K562 (cell line): Measurements from ENCODE around the gene NXF3. TPM values are rescaled to one million over a fixed set of nuclear protein-coding genes. Genes with fewer than 3 reads are reported as not detected.
A peak's percentile ranks its signal among the peaks of the same experiment; 100 is the strongest.

Source experiments
- BRF1 ChIP-seq: IDR thresholded peaks from 3 replicates; pipeline ENCODE4 v1.6.1; 2011; ENCODE audit warnings: borderline replicate concordance, mild to moderate bottlenecking; ENCODE audit not compliant: insufficient read length; ENCODE audit errors: extremely low read depth
- CREM ChIP-seq: IDR thresholded peaks from 2 replicates; pipeline ENCODE4 v1.6.1; 2014; ENCODE audit warnings: antibody characterized with exemption, low read depth
- DPF2 ChIP-seq: fragments of 450-650 bp; IDR thresholded peaks from 2 replicates; pipeline ENCODE4 v1.6.1; 2016
- ELF2 ChIP-seq: fragments of 250-450 bp; sonication (Bioruptor Pico); IDR thresholded peaks from 2 replicates; pipeline ENCODE4 v1.5.0; 2021; ENCODE audit warnings: mild to moderate bottlenecking
- ELF4 ChIP-seq: fragments of 450-650 bp; formaldehyde crosslinking; IDR thresholded peaks from 2 replicates; pipeline ENCODE4 v1.4.0; 2022; ENCODE audit warnings: missing genetic modification characterization
- MEF2D ChIP-seq: conservative IDR thresholded peaks from 2 replicates; pipeline ENCODE4 v1.6.1; 2016; ENCODE audit warnings: low read depth, missing genetic modification characterization, missing compliant biosample characterization
- PHB2 ChIP-seq: fragments of 450-650 bp; IDR thresholded peaks from 2 replicates; pipeline ENCODE4 v1.6.1; 2017; ENCODE audit warnings: low read depth
- POLR2A ChIP-seq: fragments of 450-650 bp; conservative IDR thresholded peaks from 2 replicates; pipeline ENCODE4 v1.6.1; 2016
- RBM22 ChIP-seq: fragments of 200-400 bp; formaldehyde crosslinking; IDR thresholded peaks from 2 replicates; pipeline ENCODE4 v1.6.1; 2018; ENCODE audit warnings: low read length, low read depth; ENCODE audit not compliant: poor library complexity, severe bottlenecking
- SLC30A9 ChIP-seq: fragments of 250-450 bp; sonication (Bioruptor Pico); IDR thresholded peaks from 2 replicates; pipeline ENCODE4 v1.8.0; 2022; ENCODE audit warnings: mild to moderate bottlenecking, moderate library complexity
- ZBTB8A ChIP-seq: fragments of 450-650 bp; IDR thresholded peaks from 2 replicates; pipeline ENCODE4 v1.6.1; 2018; ENCODE audit warnings: mild to moderate bottlenecking, moderate library complexity; ENCODE audit not compliant: partially characterized antibody
- ZNF668 ChIP-seq: fragments of 250-450 bp; sonication (Bioruptor Pico); IDR thresholded peaks from 2 replicates; pipeline ENCODE4 v1.8.0; 2022; ENCODE audit warnings: mild to moderate bottlenecking, inconsistent platforms
- polyA plus RNA-seq, 8 experiments: library from polyadenylated mRNA; depleted of rRNA in 4 of 8; stranded (reverse) in 5 of 8; unstranded in 3 of 8; fragments of >200 nt; fragmentation: Nextera tagmentation in 2 of 8; fragmentation: Illumina TruSeq in 1 of 8; extraction: Ambion mirVana in 2 of 8; extraction: Trizol in 1 of 8; gene quantifications; 2 replicates each; pipeline versions ENCODE4 v1.2.1 to v1.2.3, GENCODE V29; 2011 to 2014; ENCODE audit warnings: inconsistent platforms in 1 of 8, missing spikeins in 1 of 8
- total RNA-seq, 7 experiments: library from RNA; depleted of rRNA in 6 of 7; stranded (reverse); fragments of >200 nt in 6 of 7; fragmentation: Illumina TruSeq in 2 of 7; extraction: Trizol in 2 of 7; gene quantifications; 2 replicates each; pipeline versions ENCODE4 v1.2.1 to v1.2.3, GENCODE V29; 2011 to 2021; ENCODE audit warnings: low replicate concordance in 1 of 7
- TF ChIP-seq, protein P1 (sequence below): fragments of 450-650 bp; IDR thresholded peaks from 2 replicates; pipeline ENCODE4 v1.6.1; 2017; ENCODE audit warnings: antibody characterized with exemption
- TF ChIP-seq, protein P2 (sequence below): fragments of 450-650 bp; formaldehyde crosslinking; IDR thresholded peaks from 2 replicates; pipeline ENCODE4 v1.4.0; 2022; ENCODE audit warnings: missing genetic modification characterization
- TF ChIP-seq, protein P3 (sequence below): sonication (generic); formaldehyde crosslinking; IDR thresholded peaks from 2 replicates; pipeline ENCODE4 v1.8.0; 2023; ENCODE audit warnings: missing genetic modification reagents, mild to moderate bottlenecking, borderline replicate concordance
- TF ChIP-seq, protein P4 (sequence below): fragments of 250-450 bp; sonication (Bioruptor Pico); IDR thresholded peaks from 2 replicates; pipeline ENCODE4 v1.5.0; 2021; ENCODE audit warnings: mild to moderate bottlenecking, borderline replicate concordance
- TF ChIP-seq, protein P5 (sequence below): fragments of 250-450 bp; sonication (Bioruptor Pico); IDR thresholded peaks from 2 replicates; pipeline ENCODE4 v1.5.1; 2021; ENCODE audit warnings: mild to moderate bottlenecking

NXF3 gene
- total and polyA plus RNA-seq, 9 of the 15 experiments (the other 6 are each of a cell fraction or from before 2014, with no cell fraction given), result 0.18 to 0.40 (median 0.28) TPM; not detected in 2

DNA sequence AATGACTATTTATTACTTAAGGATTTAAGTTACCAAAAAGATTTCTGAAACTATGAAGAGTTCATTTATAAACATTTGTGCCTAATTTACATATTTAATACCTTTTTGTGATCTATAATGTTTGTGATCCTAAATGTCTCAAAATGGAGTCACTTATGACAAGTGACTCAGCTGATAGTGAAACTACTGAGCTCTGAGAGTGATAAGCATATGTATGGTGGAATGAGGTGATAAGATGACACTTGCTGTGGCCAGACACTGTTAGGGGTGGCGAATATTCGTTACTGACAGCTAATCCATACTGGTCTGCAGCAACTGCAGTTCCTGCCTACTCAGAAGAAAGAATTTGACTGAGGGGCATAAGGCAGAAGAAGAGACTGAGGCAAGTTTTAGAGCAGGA lies 5.5 kb upstream of the NXF3 start (continued):
- TF ChIP-seq MEF2D (tag) (peak; percentile 95), CREM (peak; percentile 53; the same call in 1 of the 2 replicates), ELF2 (CRISPR knock-in tag) (peak; percentile 67; the same call in 1 of the 2 replicates), SLC30A9 (no peak), PHB2 (no peak), RBM22 (no peak), ZBTB8A (no peak), DPF2 (peak; percentile 71), ELF4 (CRISPR knock-in tag) (peak; percentile 93), POLR2A (no peak), ZNF668 (CRISPR knock-in tag) (peak; percentile 99), BRF1 (no peak)
- TF ChIP-seq, protein P1, sequence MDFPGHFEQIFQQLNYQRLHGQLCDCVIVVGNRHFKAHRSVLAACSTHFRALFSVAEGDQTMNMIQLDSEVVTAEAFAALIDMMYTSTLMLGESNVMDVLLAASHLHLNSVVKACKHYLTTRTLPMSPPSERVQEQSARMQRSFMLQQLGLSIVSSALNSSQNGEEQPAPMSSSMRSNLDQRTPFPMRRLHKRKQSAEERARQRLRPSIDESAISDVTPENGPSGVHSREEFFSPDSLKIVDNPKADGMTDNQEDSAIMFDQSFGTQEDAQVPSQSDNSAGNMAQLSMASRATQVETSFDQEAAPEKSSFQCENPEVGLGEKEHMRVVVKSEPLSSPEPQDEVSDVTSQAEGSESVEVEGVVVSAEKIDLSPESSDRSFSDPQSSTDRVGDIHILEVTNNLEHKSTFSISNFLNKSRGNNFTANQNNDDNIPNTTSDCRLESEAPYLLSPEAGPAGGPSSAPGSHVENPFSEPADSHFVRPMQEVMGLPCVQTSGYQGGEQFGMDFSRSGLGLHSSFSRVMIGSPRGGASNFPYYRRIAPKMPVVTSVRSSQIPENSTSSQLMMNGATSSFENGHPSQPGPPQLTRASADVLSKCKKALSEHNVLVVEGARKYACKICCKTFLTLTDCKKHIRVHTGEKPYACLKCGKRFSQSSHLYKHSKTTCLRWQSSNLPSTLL, result no peak
- TF ChIP-seq, protein P2, sequence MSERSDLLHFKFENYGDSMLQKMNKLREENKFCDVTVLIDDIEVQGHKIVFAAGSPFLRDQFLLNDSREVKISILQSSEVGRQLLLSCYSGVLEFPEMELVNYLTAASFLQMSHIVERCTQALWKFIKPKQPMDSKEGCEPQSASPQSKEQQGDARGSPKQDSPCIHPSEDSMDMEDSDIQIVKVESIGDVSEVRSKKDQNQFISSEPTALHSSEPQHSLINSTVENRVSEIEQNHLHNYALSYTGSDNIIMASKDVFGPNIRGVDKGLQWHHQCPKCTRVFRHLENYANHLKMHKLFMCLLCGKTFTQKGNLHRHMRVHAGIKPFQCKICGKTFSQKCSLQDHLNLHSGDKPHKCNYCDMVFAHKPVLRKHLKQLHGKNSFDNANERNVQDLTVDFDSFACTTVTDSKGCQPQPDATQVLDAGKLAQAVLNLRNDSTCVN, result no peak
- TF ChIP-seq, protein P3, sequence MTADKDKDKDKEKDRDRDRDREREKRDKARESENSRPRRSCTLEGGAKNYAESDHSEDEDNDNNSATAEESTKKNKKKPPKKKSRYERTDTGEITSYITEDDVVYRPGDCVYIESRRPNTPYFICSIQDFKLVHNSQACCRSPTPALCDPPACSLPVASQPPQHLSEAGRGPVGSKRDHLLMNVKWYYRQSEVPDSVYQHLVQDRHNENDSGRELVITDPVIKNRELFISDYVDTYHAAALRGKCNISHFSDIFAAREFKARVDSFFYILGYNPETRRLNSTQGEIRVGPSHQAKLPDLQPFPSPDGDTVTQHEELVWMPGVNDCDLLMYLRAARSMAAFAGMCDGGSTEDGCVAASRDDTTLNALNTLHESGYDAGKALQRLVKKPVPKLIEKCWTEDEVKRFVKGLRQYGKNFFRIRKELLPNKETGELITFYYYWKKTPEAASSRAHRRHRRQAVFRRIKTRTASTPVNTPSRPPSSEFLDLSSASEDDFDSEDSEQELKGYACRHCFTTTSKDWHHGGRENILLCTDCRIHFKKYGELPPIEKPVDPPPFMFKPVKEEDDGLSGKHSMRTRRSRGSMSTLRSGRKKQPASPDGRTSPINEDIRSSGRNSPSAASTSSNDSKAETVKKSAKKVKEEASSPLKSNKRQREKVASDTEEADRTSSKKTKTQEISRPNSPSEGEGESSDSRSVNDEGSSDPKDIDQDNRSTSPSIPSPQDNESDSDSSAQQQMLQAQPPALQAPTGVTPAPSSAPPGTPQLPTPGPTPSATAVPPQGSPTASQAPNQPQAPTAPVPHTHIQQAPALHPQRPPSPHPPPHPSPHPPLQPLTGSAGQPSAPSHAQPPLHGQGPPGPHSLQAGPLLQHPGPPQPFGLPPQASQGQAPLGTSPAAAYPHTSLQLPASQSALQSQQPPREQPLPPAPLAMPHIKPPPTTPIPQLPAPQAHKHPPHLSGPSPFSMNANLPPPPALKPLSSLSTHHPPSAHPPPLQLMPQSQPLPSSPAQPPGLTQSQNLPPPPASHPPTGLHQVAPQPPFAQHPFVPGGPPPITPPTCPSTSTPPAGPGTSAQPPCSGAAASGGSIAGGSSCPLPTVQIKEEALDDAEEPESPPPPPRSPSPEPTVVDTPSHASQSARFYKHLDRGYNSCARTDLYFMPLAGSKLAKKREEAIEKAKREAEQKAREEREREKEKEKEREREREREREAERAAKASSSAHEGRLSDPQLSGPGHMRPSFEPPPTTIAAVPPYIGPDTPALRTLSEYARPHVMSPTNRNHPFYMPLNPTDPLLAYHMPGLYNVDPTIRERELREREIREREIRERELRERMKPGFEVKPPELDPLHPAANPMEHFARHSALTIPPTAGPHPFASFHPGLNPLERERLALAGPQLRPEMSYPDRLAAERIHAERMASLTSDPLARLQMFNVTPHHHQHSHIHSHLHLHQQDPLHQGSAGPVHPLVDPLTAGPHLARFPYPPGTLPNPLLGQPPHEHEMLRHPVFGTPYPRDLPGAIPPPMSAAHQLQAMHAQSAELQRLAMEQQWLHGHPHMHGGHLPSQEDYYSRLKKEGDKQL, result no peak
- TF ChIP-seq, protein P4, sequence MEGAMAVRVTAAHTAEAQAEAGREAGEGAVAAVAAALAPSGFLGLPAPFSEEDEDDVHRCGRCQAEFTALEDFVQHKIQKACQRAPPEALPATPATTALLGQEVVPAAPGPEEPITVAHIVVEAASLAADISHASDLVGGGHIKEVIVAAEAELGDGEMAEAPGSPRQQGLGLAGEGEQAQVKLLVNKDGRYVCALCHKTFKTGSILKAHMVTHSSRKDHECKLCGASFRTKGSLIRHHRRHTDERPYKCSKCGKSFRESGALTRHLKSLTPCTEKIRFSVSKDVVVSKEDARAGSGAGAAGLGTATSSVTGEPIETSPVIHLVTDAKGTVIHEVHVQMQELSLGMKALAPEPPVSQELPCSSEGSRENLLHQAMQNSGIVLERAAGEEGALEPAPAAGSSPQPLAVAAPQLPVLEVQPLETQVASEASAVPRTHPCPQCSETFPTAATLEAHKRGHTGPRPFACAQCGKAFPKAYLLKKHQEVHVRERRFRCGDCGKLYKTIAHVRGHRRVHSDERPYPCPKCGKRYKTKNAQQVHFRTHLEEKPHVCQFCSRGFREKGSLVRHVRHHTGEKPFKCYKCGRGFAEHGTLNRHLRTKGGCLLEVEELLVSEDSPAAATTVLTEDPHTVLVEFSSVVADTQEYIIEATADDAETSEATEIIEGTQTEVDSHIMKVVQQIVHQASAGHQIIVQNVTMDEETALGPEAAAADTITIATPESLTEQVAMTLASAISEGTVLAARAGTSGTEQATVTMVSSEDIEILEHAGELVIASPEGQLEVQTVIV, result peak; percentile 31; the same call in 1 of the 2 replicates
- TF ChIP-seq, protein P5, sequence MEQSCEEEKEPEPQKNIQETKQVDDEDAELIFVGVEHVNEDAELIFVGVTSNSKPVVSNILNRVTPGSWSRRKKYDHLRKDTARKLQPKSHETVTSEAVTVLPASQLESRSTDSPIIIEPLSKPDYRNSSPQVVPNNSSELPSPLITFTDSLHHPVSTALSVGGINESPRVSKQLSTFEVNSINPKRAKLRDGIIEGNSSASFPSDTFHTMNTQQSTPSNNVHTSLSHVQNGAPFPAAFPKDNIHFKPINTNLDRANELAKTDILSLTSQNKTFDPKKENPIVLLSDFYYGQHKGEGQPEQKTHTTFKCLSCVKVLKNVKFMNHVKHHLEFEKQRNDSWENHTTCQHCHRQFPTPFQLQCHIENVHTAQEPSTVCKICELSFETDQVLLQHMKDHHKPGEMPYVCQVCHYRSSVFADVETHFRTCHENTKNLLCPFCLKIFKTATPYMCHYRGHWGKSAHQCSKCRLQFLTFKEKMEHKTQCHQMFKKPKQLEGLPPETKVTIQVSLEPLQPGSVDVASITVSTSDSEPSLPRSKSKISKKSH (CRISPR knock-in tag), result peak; percentile 80
